Muscle of leg (tissue), 11 donors: ENCODE results near the gene RILP. TPM values are rescaled to one million over a fixed set of nuclear protein-coding genes. Genes with fewer than 3 reads are reported as not detected.

Source experiments
- DNase-seq: peaks from one replicate; pipeline ENCODE4 v3.0.0; 2013
- H3K27ac ChIP-seq: one replicate; pipeline ENCODE4 v1.5.1; 2013; ENCODE audit warnings: mild to moderate bottlenecking, low read length, control low read depth
- H3K27me3 ChIP-seq: one replicate; pipeline ENCODE4 v1.6.1; 2013; ENCODE audit warnings: low read length; ENCODE audit not compliant: control insufficient read depth, insufficient read depth
- H3K36me3 ChIP-seq: one replicate; pipeline ENCODE4 v1.6.1; 2013; ENCODE audit warnings: low read length; ENCODE audit not compliant: control insufficient read depth, insufficient read depth
- H3K4me1 ChIP-seq: one replicate; pipeline ENCODE4 v1.6.1; 2013; ENCODE audit warnings: low read length; ENCODE audit not compliant: control insufficient read depth, insufficient read depth
- H3K4me3 ChIP-seq: one replicate; pipeline ENCODE4 v1.5.1; 2013; ENCODE audit warnings: low read length, control low read depth
- H3K9me3 ChIP-seq: replicated peaks from 2 replicates; pipeline ENCODE4 v1.6.1; 2013; ENCODE audit warnings: low read depth, low read length; ENCODE audit not compliant: control insufficient read depth
- WGBS: methylation state at CpG from one replicate; pipeline ENCODE4 v1.1.5; 2013; ENCODE audit warnings: missing lambda C conversion rate; ENCODE audit not compliant: insufficient coverage; 5-methylcytosine and 5-hydroxymethylcytosine counted together
- polyA plus RNA-seq, 8 donors: library from polyadenylated mRNA; unstranded; fragments of 120-200 nt; gene quantifications; one replicate each; pipeline versions ENCODE4 v1.2.1 to v1.2.3, GENCODE V29; 2013; ENCODE audit warnings: inconsistent platforms in 1 of 8, low replicate concordance in 1 of 8; ENCODE audit not compliant: insufficient read length in 8 of 8, insufficient read depth in 1 of 8
- total RNA-seq: library from RNA; stranded (reverse); fragments of 120-200 nt; gene quantifications from one replicate; pipeline ENCODE4 v1.2.4, GENCODE V29; 2013

The RILP gene
- total and polyA plus RNA-seq, 9 donors, result 4.0 to 5.7 (median 4.6) TPM

- Histone ChIP-seq H3K9me3 (no peaks in the 10 kb centered on the region), H3K27me3 (peaks cover 6% of the 10 kb centered on the region), H3K4me1 (peaks cover 49% of the 10 kb centered on the region), H3K27ac (peak overlapping the region; percentile 86), H3K4me3 (peak overlapping the region; percentile 56), H3K36me3 (peaks cover 38% of the 10 kb centered on the region)
- peak; percentile 63 for DNase-seq
- 5% methylated on average over 54 of the region's 54 CpGs for WGBS
Observed at GRCh38 chr17:1648173-1648962, 1.3 kb downstream of the RILP start.

GRCh38 chr17:1647802-1648171 lies 1.9 kb downstream of the RILP start:
- Histone ChIP-seq H3K9me3 (no peaks in the 10 kb centered on the region), H3K27me3 (peaks cover 6% of the 10 kb centered on the region), H3K27ac (no peak overlapping the region), H3K36me3 (peaks cover 32% of the 10 kb centered on the region), H3K4me1 (peaks cover 49% of the 10 kb centered on the region), H3K4me3 (no peak overlapping the region)
- WGBS, result 64% methylated on average over 9 of the region's 11 CpGs
- DNase-seq, result no peak

GRCh38 chr17:1646199-1646875 lies 3.3 kb downstream of the RILP start:
- no peaks in the 10 kb centered on the region for H3K9me3 ChIP-seq
- H3K4me1 ChIP-seq, result peaks cover 49% of the 10 kb centered on the region
- H3K27ac ChIP-seq, result peak overlapping the region; percentile 69
- WGBS, result 80% methylated on average over 6 of the region's 13 CpGs
- peak; percentile 11 for DNase-seq
- H3K36me3 ChIP-seq, result peaks cover 17% of the 10 kb centered on the region
- no peak overlapping the region for H3K4me3 ChIP-seq
- H3K27me3 ChIP-seq, result peaks cover 6% of the 10 kb centered on the region

GRCh38 chr17:1645207-1646171 lies 4.2 kb downstream of the RILP start, which contains the start of gene SCARF1:
TSS of gene SCARF1 (minus strand) at chr17:1645732. CDS start at chr17:1645697, 35 bp downstream.
- 51% methylated on average over 17 of the region's 25 CpGs for WGBS
- H3K4me3 ChIP-seq, result peak within 1 kb of the TSS; percentile 41
- no peaks in the 10 kb centered on the region for H3K9me3 ChIP-seq
- peaks cover 9% of the 10 kb centered on the region for H3K36me3 ChIP-seq
- peak; percentile 86 for DNase-seq
- H3K27me3 ChIP-seq, result peaks cover 6% of the 10 kb centered on the region
- H3K4me1 ChIP-seq, result peaks cover 54% of the 10 kb centered on the region
- peak within 1 kb of the TSS; percentile 69 for H3K27ac ChIP-seq

GRCh38 chr17:1644493-1645206 lies 5.0 kb downstream of the RILP start:
- peaks cover 51% of the 10 kb centered on the region for H3K4me1 ChIP-seq
- 38% methylated on average over 14 of the region's 15 CpGs for WGBS
- H3K27me3 ChIP-seq, result peaks cover 6% of the 10 kb centered on the region
- H3K9me3 ChIP-seq, result no peaks in the 10 kb centered on the region
- peak overlapping the region; percentile 41 for H3K4me3 ChIP-seq
- peaks cover 3% of the 10 kb centered on the region for H3K36me3 ChIP-seq
- peak overlapping the region; percentile 69 for H3K27ac ChIP-seq
- DNase-seq, result peak; percentile 38

GRCh38 chr17:1643999-1644492 lies 5.6 kb downstream of the RILP start:
- H3K4me3 ChIP-seq, result peak overlapping the region; percentile 41
- peak; percentile 32 for DNase-seq
- H3K27ac ChIP-seq, result peak overlapping the region; percentile 69
- WGBS, result 23% methylated on average over 7 of the region's 13 CpGs
- peaks cover 6% of the 10 kb centered on the region for H3K27me3 ChIP-seq
- peaks cover 49% of the 10 kb centered on the region for H3K4me1 ChIP-seq
- H3K9me3 ChIP-seq, result no peaks in the 10 kb centered on the region
- peaks cover 3% of the 10 kb centered on the region for H3K36me3 ChIP-seq

- H3K27ac ChIP-seq, result no peak overlapping the region
- WGBS, result 2% methylated on average over 73 of the region's 90 CpGs
- peak; percentile 43 for DNase-seq
Observed at GRCh38 chr17:1643293-1643998, 6.2 kb downstream of the RILP start.

GRCh38 chr17:1641065-1641403 lies 8.6 kb downstream of the RILP start:
- WGBS, result 60% methylated on average over 7 of the region's 12 CpGs
- Histone ChIP-seq H3K36me3 (peaks cover 6% of the 10 kb centered on the region), H3K4me1 (peaks cover 39% of the 10 kb centered on the region), H3K9me3 (no peaks in the 10 kb centered on the region), H3K4me3 (no peak overlapping the region), H3K27ac (no peak overlapping the region), H3K27me3 (peaks cover 6% of the 10 kb centered on the region)
- peak; percentile 1 for DNase-seq

More at GRCh38 chr17:1643293-1643998, 6.2 kb downstream of the RILP start:
- Histone ChIP-seq H3K9me3 (no peaks in the 10 kb centered on the region), H3K27me3 (peaks cover 6% of the 10 kb centered on the region), H3K36me3 (peaks cover 3% of the 10 kb centered on the region), H3K4me3 (no peak overlapping the region), H3K4me1 (peaks cover 47% of the 10 kb centered on the region)
